Activated CD4-positive, alpha-beta T cell treated with anti-CD3 and anti-CD28 coated beads, Interleukin-2, amount 10 ng/mL, durations not matched to agents 24 days and 14 days (primary cell): ENCODE measurements around the gene FAHD2B. TPM values are rescaled to one million over a fixed set of nuclear protein-coding genes. Genes with fewer than 3 reads are reported as not detected.
"Not testable (repeated sequence)": the region's sequence is repeated elsewhere in the genome, so short reads cannot be mapped to it uniquely, and the experiment has no call there.

ENCODE experiments used
- DNase-seq: peaks from one replicate; pipeline ENCODE4 v3.0.0; 2022
- H3K27ac Mint-ChIP-seq: one replicate; pipeline ENCODE4 v1.8.0; 2022; ENCODE audit warnings: mild to moderate bottlenecking, mixed read lengths
- H3K27me3 Mint-ChIP-seq: one replicate; pipeline ENCODE4 v1.8.0; 2022; ENCODE audit warnings: mixed read lengths
- H3K36me3 Mint-ChIP-seq: one replicate; pipeline ENCODE4 v1.8.0; 2022; ENCODE audit warnings: low read depth, mild to moderate bottlenecking, mixed read lengths
- H3K4me1 Mint-ChIP-seq: one replicate; pipeline ENCODE4 v1.8.0; 2021; ENCODE audit warnings: mixed read lengths
- H3K4me3 Mint-ChIP-seq: one replicate; pipeline ENCODE4 v1.8.0; 2022; ENCODE audit warnings: mild to moderate bottlenecking, moderate library complexity, mixed read lengths
- H3K9me3 Mint-ChIP-seq: one replicate; pipeline ENCODE4 v1.8.0; 2021; ENCODE audit warnings: mixed read lengths
- intact Hi-C: fragments of 100-400 bp; cut with micrococcal nuclease; formaldehyde crosslinking; loops from one replicate; pipeline ENCODE4 v1.15.1; 2023
- total RNA-seq: library from RNA; stranded (reverse); gene quantifications from 2 replicates; pipeline ENCODE4 v1.2.3, GENCODE V29; 2022

The FAHD2B gene, protein sequence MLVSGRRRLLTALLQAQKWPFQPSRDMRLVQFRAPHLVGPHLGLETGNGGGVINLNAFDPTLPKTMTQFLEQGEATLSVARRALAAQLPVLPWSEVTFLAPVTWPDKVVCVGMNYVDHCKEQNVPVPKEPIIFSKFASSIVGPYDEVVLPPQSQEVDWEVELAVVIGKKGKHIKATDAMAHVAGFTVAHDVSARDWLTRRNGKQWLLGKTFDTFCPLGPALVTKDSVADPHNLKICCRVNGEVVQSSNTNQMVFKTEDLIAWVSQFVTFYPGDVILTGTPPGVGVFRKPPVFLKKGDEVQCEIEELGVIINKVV
- 22.3 and 24.3 TPM in 2 replicates for total RNA-seq

DNA sequence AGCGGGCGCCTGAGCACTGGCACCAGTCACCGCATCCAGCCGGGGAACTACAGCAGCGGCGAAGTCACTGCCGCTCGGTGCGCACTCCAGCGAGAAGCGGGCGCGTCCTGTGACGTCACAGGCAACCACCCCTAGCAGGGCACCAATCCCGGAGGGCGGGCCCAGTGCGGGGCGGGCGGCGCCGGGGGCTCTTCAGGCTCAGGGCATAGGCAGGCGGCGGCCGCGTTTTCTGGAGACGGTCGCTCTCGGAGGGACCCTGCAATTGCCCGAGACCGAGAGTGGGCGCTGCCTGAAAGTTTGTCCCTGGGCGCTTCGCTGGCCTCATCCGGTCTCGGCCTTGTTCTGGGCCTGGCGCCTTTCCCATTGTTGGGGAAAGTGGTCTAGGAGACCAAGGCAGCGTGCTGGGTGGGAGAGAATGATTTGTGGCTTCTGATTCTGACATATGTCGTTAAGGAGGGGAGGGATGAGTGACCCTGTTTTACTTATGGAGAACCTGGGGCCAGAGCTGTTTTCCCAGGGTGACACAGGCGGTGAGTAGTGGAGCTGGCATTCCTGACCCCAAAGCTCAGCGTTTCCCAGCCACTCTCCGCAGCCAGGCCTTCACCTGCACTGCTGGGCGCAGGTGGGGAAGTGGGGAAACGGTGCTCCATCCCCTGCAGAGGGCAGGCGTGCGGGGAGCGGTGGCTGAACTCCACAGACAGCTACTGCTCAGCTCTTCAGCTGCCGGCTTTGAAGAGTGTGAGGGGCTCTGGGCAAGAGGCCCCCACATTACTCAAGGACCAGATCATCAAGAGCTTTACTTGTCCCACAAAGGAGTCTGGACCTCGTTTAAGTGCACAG, at the start of gene FAHD2B:
TSS of gene FAHD2B (minus strand) at position 111 of the 840 bp plus-strand sequence. CDS start 3,176 bp downstream, outside the sequence.
- Mint-ChIP-seq H3K4me3 (peak within 1 kb of the TSS; percentile 81), H3K27ac (peak within 1 kb of the TSS; percentile 69), H3K27me3 (peaks cover 24% of the 10 kb centered on the region), H3K9me3 (peaks cover 11% of the 10 kb centered on the region)
- intact Hi-C loops, H3K4me1 Mint-ChIP-seq, H3K36me3 Mint-ChIP-seq: not testable (repeated sequence)
- peak; percentile 95 for DNase-seq

DNA sequence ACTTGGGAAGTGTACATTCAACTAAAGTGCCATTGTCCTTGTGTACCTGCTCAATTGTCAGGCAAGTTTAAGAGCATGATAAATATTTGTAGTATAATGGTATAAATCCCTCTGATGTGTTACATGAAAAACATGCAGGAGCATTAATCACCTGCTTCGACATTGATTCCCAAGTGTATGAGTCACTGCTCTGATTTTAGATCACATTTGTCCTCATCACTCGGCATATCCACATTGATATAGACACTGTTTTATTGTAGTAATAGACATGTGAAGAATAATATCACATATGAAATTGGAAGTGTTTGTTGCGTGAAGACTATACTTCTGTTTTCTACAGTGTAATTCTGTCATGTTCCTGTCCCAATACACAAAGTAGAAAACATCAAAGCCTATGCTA, 49.3 kb upstream of the FAHD2B start:
- intact Hi-C loops, DNase-seq, H3K27me3 Mint-ChIP-seq, H3K9me3 Mint-ChIP-seq, H3K4me3 Mint-ChIP-seq, H3K4me1 Mint-ChIP-seq, H3K27ac Mint-ChIP-seq: not testable (repeated sequence)
- peaks cover 27% of the 10 kb centered on the region for H3K36me3 Mint-ChIP-seq

DNA sequence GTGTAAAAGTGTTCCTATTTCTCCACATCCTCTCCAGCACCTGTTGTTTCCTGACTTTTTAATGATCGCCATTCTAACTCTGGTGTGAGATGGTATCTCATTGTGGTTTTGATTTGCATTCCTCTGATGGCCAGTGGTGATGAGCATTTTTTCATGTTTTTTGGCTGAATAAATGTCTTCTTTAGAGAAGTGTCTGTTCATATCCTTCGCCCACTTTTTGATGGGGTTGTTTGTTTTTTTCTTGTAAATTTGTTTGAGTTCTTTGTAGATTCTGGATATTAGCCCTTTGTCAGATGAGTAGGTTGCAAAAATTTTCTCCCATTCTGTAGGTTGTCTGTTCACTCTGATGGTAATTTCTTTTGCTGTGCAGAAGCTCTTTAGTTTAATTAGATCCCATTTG, 34.4 kb upstream of the FAHD2B start:
- H3K27ac Mint-ChIP-seq, H3K4me1 Mint-ChIP-seq, H3K9me3 Mint-ChIP-seq, H3K27me3 Mint-ChIP-seq, intact Hi-C loops, H3K4me3 Mint-ChIP-seq, DNase-seq: not testable (repeated sequence)
- H3K36me3 Mint-ChIP-seq = peaks cover 34% of the 10 kb centered on the region

DNA sequence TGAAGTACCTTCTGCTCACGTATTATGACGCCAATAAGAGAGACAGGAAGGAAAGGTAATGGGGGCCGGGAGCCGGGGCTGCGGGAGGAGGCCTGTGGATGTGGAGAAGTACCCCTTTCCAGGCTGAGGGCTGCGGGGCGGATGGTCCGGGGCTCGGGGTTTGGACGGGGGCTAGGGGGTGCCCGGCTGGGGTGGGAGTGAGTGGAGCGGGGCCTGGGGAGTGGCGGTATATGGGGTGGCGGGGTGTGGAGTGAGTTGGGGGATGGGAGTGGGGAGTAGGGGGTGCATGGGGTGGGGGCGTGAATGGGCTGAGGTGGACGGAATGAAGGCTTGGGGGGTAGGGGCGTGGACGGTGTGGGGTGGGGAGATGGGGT, 19.2 kb upstream of the FAHD2B start:
- H3K4me1 Mint-ChIP-seq, H3K9me3 Mint-ChIP-seq, DNase-seq, H3K36me3 Mint-ChIP-seq: not testable (repeated sequence)
- peaks cover 12% of the 10 kb centered on the region for H3K27me3 Mint-ChIP-seq
- H3K27ac Mint-ChIP-seq = peak overlapping the region; percentile 98
- peak overlapping the region; percentile 100 for H3K4me3 Mint-ChIP-seq
- intact Hi-C loops = loop anchor here (1.0 to 10.0 kb wide), 2 partner anchors 257 to 579 kb away; partner anchors contain the start of gene ARID5A

DNA sequence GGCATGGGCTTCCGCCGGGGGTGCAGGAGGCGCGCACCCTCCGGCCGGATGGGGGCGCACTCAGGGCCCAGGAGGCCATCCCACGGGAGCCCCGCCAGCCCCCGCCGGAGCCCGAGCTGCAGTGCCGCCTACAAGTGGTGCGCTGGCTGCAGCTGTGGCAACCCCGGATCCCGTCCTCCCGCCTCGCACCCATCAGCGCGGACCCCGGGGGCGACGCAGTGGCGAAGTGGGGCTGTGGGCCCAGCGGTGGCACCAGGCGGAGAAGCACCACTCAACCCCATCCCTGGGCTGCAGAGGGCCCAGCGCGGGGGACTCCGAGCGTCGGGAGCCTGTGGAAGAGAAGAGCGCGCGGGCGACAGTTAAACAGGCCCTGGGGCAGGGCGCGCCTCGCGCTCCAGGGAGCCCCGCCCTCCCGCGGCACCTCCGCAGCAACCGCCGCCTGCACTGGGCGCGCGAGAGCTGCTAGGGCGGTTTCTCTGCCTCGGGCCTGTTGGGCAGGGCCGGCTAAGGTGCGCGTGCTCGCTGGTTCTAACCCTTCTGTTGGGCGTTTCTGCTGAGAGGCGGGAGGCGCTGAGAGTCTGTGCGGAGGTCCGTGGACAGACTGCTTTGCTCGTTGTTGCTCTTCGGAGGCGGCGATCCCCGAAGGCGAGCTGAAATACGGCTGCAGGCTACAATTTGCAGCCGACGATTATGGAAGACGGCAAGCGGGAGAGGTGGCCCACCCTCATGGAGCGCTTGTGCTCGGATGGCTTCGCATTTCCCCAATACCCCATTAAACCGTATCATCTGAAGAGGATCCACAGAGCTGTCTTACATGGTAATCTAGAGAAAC, 18.6 kb upstream of the FAHD2B start, which contains the start of gene ANKRD36:
TSS of gene ANKRD36 (plus strand) at position 104 of the 832 bp plus-strand sequence. CDS start at position 691, 587 bp downstream.
- H3K9me3 Mint-ChIP-seq, H3K36me3 Mint-ChIP-seq, H3K4me1 Mint-ChIP-seq: not testable (repeated sequence)
- Mint-ChIP-seq H3K27me3 (peaks cover 18% of the 10 kb centered on the region), H3K4me3 (peak within 1 kb of the TSS; percentile 100), H3K27ac (peak within 1 kb of the TSS; percentile 98)
- peak; percentile 95 for DNase-seq
- intact Hi-C loops = loop anchor here (1.0 to 10.0 kb wide), 2 partner anchors 256 to 578 kb away; partner anchors contain the start of gene ARID5A

DNA sequence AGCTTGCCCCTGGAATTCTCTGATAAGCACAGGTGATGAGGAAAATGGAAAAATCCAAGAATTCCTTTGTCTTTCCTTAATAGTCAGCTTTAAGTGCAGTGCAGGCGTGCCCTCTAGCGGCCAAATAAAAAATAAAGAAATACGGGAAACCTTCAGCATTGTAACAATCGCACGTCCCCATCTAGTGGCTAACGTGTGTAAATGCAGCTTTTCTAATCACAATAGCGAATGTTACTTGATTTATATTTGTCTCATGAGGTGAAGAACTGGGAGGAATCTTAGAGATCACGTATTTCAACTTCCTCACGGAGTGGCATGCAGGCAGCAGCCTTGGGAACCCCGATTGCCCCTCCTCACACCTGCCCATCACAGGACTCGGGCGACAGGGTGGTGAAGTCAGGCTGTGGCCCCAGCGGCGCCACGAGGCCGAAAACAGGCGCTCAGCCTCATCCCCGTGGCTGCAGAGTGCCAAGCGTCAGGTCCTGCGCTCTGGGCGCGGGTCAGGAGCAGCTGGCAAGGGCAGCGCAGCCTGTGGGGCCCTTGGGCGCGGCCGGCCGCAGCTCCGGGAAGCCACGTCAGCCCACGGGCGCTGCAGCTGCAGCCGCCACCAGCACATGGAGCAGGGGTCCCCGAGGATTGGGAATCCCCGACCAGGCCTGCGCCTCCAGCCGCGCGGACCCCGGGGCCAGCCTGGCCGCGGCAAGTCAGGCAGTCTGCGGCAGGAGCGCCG, 17.8 kb upstream of the FAHD2B start:
- DNase-seq = peak; percentile 90
- Mint-ChIP-seq H3K27me3 (peaks cover 22% of the 10 kb centered on the region), H3K27ac (peak overlapping the region; percentile 96), H3K4me3 (peak overlapping the region; percentile 90)
- intact Hi-C loops = loop anchor here (1.0 to 10.0 kb wide), 3 partner anchors 149 to 578 kb away; partner anchors contain the start of gene ARID5A
- H3K9me3 Mint-ChIP-seq, H3K36me3 Mint-ChIP-seq, H3K4me1 Mint-ChIP-seq: not testable (repeated sequence)

DNA sequence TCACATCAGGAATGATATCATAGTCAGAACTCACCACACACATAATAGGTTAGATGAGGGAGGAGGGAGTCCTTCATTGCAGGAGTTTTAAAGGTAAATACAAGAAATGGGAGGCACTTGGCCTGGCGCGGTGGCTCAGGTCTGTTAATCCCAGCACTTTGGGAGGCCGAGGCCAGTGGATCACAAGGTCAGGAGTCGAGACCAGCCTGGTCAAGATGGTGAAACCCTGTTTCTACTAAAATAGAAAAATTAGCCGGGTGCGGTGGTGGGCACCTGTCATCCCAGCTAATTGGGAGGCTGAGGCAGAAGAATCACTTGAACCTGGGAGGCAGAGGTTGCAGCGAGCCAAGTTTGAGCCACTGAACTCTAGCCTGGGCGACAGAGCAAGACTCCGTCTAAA, 16.6 kb upstream of the FAHD2B start:
- not testable (repeated sequence) for H3K27ac Mint-ChIP-seq, H3K36me3 Mint-ChIP-seq, H3K4me1 Mint-ChIP-seq, DNase-seq, H3K9me3 Mint-ChIP-seq, H3K4me3 Mint-ChIP-seq
- intact Hi-C loops = loop anchor here (10.0 kb wide), 1 partner anchor 576 kb away; the partner anchor contains the start of gene ARID5A
- H3K27me3 Mint-ChIP-seq = peaks cover 28% of the 10 kb centered on the region

DNA sequence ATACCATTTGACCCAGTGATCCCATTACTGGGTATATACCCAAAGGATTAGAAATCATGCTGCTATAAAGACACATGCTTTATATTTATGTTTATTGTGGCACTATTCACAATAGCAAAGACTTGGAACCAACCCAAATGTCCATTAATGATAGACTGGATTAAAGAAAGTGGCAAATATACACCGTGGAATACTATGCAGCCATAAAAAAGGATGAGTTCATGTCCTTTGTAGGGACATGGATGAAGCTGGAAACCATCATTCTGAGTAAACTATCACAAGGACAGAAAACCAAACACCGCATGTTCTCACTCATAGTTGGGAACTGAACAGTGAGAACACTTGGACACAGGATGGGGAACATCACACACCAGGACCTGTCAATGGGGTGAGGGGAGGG, 12.2 kb upstream of the FAHD2B start:
- intact Hi-C loops, H3K4me1 Mint-ChIP-seq, H3K27ac Mint-ChIP-seq, DNase-seq, H3K36me3 Mint-ChIP-seq, H3K4me3 Mint-ChIP-seq: not testable (repeated sequence)
- H3K9me3 Mint-ChIP-seq = peaks cover 18% of the 10 kb centered on the region
- H3K27me3 Mint-ChIP-seq = peaks cover 55% of the 10 kb centered on the region

DNA sequence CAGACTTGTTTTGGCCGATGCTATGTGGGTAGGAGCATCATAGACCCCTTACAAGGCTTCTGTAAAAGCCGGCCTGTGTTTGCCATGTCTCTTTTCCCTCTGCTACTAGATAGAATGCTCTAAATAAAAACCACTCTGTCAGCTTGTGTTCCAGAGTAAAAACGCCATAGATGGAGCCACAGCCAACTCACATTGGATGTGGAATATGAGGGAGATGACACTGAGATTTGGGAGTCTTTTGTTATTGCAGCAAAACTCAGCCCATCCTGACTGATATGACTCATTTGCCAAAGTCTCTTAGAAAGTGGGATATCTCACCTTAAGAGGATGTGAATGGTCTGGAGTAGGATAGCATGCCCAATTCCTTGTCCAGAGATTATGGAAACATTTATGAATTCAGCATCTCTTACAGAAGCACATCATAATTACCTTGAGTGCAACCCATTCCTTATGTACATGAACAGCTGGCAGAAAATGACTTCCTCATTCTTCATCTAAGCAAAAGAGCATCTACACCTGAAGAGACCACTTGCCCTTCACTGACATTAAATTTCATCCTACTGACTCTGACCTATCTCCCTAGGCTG, 4.2 kb upstream of the FAHD2B start:
- intact Hi-C loops, H3K4me1 Mint-ChIP-seq, H3K36me3 Mint-ChIP-seq, H3K4me3 Mint-ChIP-seq, H3K27ac Mint-ChIP-seq, DNase-seq: not testable (repeated sequence)
- H3K27me3 Mint-ChIP-seq = peaks cover 44% of the 10 kb centered on the region
- H3K9me3 Mint-ChIP-seq = peaks cover 11% of the 10 kb centered on the region

DNA sequence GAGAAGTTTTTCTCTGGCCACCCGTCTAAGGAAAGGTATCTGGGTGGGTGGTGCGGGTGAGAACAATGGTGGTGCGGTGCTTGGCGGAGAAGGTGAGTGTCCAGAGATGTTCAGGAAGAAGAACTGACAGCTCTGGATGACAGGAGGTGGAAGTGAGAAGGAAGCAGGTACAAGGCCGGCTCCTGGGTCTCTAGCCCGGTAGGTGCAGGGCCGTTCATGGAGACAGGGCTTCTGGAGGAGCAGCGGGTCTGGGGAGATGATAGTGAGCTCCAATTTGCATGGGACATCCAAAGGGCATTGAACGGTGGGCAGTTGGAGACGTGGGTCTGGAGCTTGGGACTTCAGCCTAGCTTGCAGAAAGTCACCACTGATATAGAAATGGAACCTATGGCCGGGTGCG, 979 bp upstream of the FAHD2B start:
- Mint-ChIP-seq H3K4me3 (peak overlapping the region; percentile 81), H3K9me3 (peaks cover 11% of the 10 kb centered on the region), H3K4me1 (peaks cover 6% of the 10 kb centered on the region), H3K36me3 (no peaks in the 10 kb centered on the region), H3K27ac (no peak overlapping the region), H3K27me3 (peaks cover 27% of the 10 kb centered on the region)
- intact Hi-C loops = no loop called here
- DNase-seq = peak; percentile 53

DNA sequence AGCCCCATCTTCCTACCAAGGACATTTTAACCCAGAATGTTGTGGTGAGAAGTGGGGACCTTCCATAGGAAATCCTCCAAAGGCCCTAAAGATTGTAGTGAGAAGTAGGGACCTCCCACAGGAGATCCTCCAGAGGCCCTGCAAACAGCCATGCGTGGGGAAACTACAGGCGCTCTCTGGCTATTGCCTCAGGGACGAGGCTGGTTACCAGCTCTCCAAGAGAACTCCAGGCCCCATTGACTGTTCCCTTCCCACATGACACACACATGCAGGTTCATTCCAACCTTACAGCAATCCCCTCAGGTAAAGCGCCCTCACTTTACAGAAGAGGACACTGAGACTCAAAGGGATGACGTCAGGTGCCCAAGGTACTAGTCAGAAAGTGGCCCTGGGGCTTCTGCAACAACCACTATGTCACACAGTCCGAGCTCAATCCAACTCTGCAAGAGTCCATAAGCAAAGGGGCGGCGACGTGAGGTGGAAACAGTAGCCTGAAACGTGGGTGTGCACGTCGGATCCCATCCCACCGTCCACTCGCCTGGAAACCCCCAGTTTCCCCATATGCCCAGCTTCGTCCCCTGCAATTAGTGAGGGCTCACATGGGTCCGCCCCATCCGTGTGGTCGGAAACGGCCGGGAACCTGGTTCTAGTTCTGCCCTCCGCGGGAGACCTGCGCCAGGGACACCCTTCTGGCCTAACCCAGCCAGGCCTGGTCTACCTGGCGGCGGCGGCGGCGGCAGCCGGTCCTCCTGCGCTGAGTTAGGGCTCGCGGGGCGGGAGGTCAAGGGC, 505 bp downstream of the FAHD2B start:
- H3K27ac Mint-ChIP-seq, H3K36me3 Mint-ChIP-seq, H3K9me3 Mint-ChIP-seq, intact Hi-C loops, H3K4me1 Mint-ChIP-seq: not testable (repeated sequence)
- peak; percentile 63 for DNase-seq
- Mint-ChIP-seq H3K27me3 (peaks cover 16% of the 10 kb centered on the region), H3K4me3 (peak overlapping the region; percentile 66)

DNA sequence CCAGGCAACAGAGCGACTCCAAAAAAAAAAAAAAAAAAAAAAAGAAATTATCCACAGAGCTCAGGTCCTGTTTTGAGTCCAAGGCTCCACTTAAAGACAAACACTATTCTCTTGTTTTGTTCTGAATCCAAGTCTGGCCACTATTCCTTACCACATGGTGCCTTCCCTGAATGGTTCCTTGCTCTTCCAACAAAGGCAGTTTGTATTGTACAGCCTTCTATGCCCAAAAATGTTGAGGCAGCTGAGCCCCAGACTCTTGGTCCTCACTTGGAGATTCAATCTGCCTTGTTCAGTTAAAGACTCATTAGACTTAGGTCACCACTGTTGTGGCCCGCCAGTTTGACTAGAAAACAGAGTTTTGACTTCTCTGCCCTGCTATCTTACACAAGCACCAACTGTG, 1.7 kb downstream of the FAHD2B start:
- H3K27ac Mint-ChIP-seq, intact Hi-C loops, H3K36me3 Mint-ChIP-seq, H3K9me3 Mint-ChIP-seq, DNase-seq, H3K4me1 Mint-ChIP-seq, H3K27me3 Mint-ChIP-seq, H3K4me3 Mint-ChIP-seq: not testable (repeated sequence)
